GM12865 (cell line): ENCODE results near the gene MRPS12.

Source experiments
- DNase-seq: peaks from one replicate; pipeline ENCODE4 v3.0.0; 2010; ENCODE audit warnings: low read depth
- H3K4me3 ChIP-seq: 2 replicates; pipeline ENCODE4 v1.5.1; 2011; ENCODE audit warnings: mild to moderate bottlenecking, low read depth, low read length, control low read depth
- TF ChIP-seq, protein P1 (sequence below): IDR thresholded peaks from 2 replicates; pipeline ENCODE4 v1.5.1; 2011; ENCODE audit warnings: low read length, control low read depth, low read depth, inconsistent platforms; ENCODE audit not compliant: insufficient read depth; ENCODE audit errors: missing control alignments

The MRPS12 gene

DNA sequence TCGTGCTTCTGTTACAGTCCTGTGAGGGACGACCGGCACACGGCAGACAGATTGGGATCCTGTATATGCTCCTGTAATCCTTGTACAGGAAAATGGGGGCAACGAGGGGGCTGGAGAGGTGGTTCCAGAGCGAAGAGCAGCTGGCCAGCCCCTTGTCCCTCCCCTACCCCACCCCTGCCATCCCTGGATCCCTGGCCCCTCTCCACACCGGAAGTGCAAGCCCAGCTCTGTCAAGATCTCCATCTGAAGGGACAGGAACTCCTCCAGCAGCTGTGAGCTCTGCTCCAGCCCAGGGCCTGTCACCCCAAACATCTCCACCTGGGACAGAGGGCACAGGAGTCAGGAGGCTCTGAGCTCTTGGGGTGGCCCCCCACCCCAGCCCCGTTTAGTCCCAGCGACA is 13.2 kb upstream of the MRPS12 start:
- TF ChIP-seq, protein P1, sequence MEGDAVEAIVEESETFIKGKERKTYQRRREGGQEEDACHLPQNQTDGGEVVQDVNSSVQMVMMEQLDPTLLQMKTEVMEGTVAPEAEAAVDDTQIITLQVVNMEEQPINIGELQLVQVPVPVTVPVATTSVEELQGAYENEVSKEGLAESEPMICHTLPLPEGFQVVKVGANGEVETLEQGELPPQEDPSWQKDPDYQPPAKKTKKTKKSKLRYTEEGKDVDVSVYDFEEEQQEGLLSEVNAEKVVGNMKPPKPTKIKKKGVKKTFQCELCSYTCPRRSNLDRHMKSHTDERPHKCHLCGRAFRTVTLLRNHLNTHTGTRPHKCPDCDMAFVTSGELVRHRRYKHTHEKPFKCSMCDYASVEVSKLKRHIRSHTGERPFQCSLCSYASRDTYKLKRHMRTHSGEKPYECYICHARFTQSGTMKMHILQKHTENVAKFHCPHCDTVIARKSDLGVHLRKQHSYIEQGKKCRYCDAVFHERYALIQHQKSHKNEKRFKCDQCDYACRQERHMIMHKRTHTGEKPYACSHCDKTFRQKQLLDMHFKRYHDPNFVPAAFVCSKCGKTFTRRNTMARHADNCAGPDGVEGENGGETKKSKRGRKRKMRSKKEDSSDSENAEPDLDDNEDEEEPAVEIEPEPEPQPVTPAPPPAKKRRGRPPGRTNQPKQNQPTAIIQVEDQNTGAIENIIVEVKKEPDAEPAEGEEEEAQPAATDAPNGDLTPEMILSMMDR, result no peak
- DNase-seq, result no peak
- no peak overlapping the region for H3K4me3 ChIP-seq

DNA sequence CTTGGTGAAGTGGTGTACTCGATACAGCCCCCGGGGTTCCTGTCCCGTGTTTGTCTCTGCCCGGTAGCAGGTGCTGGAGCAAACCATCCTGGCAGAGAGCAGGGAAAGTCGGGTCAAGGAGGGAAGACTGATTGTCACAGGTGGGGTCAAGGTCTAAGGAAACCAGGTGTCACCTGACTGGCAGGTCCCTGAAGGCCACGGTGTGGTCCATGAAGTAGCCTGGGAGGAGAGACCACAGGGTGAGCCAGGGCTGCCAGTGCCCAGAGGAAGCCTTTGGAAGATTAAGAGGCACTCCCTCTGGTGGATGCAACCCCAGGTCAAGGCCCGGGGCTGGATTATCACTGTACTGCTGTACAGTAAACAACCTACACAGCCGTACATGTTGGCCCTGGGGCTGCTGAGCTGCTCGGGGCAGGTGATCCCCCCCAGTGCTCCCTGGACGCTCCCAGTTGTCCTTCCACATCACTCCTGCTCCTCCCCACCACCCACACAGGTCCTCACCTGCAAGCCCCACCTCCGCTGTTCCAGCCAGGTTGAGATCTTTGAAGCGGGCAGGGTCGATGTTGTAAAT is 12.7 kb upstream of the MRPS12 start:
- H3K4me3 ChIP-seq, result no peak overlapping the region
- TF ChIP-seq, protein P1, result no peak
- no peak for DNase-seq

DNA sequence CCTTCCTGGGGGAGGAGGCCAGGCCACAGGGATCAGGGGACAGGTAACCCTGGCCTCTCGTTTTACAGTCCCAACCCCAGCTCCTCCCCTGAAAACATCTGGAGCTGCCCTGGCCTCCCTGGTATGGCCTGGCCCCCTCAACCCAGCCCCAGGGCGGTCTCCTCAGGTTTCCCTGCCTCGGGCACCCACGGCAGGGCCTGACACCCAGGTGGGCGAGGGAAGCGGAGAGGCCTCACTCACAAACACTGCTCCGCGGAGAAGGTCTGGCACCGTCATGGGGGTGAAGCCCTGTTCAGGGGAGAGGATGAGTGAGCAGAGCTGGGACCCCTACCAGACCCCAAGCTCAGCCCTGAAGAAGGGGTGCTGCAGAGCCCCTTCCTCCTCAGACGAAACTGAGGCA is 12.2 kb upstream of the MRPS12 start:
- no peak for DNase-seq
- no peak overlapping the region for H3K4me3 ChIP-seq
- TF ChIP-seq, protein P1, result no peak

DNA sequence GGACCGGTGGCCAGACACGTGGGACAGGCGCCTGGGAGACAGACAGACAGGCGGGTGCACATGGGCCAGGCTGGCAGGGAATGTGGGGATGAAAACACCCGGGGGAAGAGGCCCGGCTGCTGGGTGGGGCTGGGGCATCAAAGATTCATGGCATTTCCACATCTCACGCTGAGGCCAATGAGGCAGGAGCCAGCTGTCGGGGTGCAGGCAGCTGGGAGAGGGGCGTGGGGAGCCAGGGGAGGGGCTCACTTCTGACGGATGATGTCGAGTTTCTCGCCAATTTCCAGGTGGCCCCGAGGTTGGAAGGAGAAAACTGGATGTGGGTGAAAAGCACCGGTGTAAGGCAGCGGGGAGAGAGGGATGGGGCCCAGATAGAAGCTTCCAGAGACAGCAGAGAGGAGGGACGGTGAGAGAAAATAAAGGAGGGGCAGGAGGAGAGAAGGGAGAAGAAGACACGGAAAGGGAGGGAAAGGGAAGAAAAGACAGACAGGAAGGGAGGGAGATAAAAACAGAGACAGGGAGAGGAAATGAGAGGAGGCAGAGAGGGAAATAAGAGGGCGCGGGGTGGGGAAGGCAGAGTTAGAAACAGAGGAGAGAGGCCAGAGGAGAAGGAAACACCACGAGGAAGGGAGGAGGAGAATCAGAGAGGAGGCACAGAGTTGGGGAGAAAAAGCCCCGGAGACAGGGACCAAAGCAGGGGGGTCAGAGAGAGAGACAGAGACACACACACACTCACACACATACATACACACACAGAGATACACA is 10.7 kb upstream of the MRPS12 start:
- DNase-seq, result no peak
- no peak overlapping the region for H3K4me3 ChIP-seq
- TF ChIP-seq, protein P1, result no peak

DNA sequence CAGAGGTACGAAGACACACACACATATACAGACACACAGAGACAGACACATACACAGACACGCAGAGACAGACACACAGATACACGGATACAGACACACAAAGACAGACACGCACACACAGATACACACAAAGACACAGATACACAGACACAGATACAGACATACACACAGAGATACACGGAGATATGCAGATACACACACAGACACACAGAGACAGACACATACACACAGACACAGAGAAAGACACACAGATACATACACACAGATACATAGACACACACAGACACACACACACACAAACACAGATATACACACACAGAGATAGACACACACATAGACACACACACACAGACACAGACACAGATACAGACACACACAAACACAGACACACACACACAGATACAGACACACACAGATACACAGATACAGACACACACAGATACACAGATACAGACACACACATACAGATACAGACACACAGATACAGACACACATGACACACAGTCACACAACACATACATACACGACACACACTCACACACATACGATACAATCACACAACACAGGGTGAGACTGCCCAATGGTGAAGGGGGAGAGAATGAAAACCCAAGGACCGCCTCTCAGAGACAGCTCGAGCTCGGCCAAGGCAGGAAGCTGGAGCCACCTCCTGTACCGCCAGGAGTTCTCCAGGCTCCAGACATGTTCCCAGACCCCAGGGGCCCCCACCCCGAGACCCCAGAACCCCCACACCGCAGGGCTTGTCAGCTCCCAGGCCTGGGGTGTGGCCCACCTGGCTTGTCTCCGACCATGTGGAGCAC is 9.9 kb upstream of the MRPS12 start:
- H3K4me3 ChIP-seq, result no peak overlapping the region
- DNase-seq, result no peak
- TF ChIP-seq, protein P1, result no peak

DNA sequence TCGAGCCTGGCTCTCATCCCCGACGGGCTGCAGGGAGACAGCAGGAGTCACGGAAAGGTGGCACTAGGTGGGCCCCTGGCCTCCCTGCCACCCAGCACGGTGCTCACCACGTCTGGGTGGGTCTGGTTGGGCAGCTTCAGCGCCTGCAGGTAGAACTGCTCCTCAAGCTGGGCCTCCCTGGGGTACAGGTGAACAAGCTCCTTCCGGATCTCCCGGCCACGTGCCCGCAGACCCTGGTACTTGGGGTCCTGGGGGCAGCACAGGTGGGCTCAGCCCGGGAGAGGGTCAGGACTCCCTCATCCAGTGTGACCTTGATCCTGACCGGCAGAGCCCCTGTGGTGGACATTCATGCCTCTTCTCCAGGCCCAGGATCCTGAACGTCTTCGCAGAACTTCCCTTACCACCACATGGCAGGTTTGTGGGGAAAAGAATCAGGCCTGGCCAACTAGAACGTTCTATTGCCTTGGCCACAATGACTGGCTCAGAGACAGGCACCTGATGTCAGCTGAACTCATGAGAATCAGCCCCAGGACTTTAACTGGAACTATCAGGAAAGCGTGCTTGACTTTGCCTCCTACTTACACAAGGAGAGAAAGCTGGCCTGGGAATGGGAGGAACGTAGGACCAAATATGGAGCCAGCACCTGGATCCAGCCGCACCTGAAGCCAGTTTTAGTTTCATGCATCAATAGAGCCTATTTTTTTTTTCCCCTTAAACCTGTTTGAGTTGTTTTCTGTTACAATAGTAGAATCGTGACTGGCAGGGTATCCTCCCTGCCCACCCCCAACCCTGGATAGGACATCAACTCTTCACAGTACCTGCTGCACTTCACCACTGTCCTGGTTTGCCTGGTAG is 9.1 kb upstream of the MRPS12 start:
- TF ChIP-seq, protein P1, result no peak
- no peak overlapping the region for H3K4me3 ChIP-seq
- DNase-seq, result no peak
